Breast epithelium (tissue), 4 donors: ENCODE data around the gene NOS1AP. TPM values are rescaled to one million over a fixed set of nuclear protein-coding genes. Genes with fewer than 3 reads are reported as not detected.

Experiments
- DNase-seq, 2 donors: peaks; one replicate each; pipeline ENCODE4 v3.0.0-alpha.2; 2019; ENCODE audit warnings: low spot score in 2 of 2
- H3K27ac ChIP-seq, 2 donors: fragments of 200-600 bp; sonication (generic) in 1 of 2; one replicate each; pipeline ENCODE4 v1.5.1; 2016 to 2019; ENCODE audit warnings: mild to moderate bottlenecking in 1 of 2
- H3K27me3 ChIP-seq, 2 donors: fragments of 200-600 bp; sonication (generic) in 1 of 2; one replicate each; pipeline versions ENCODE4 v1.5.1 to v1.6.0; 2017 to 2019; ENCODE audit warnings: control low read depth in 1 of 2, mild to moderate bottlenecking in 1 of 2
- H3K36me3 ChIP-seq: fragments of 200-600 bp; one replicate; pipeline ENCODE4 v1.5.1; 2019
- H3K4me1 ChIP-seq, 2 donors: fragments of 200-600 bp; sonication (generic); one replicate each; pipeline ENCODE4 v1.5.1; 2016 to 2019; ENCODE audit warnings: control low read depth in 1 of 2
- H3K4me3 ChIP-seq, 3 donors: fragments of 200-600 bp; sonication (generic); 1 replicate in 2 of 3; 2 replicates in 1 of 3; pipeline ENCODE4 v1.5.1; 2016 to 2019; ENCODE audit warnings: mild to moderate bottlenecking in 3 of 3, moderate library complexity in 2 of 3
- H3K9me3 ChIP-seq, 2 donors: fragments of 200-600 bp; sonication (generic) in 1 of 2; one replicate each; pipeline ENCODE4 v1.5.1; 2016 to 2019; ENCODE audit warnings: control low read depth in 1 of 2
- POLR2A ChIP-seq: fragments of 450-650 bp; IDR thresholded peaks from one replicate; pipeline ENCODE4 v1.6.1; 2016; ENCODE audit warnings: antibody characterized with exemption, mild to moderate bottlenecking, moderate library complexity
- POLR2AphosphoS5 ChIP-seq, 3 donors: sonication (generic); formaldehyde crosslinking; IDR thresholded peaks; one replicate each; pipeline ENCODE4 v1.6.1; 2017; ENCODE audit warnings: antibody characterized with exemption in 3 of 3
- intact Hi-C: fragments of 100-400 bp; cut with DNase I; formaldehyde crosslinking; loops from one replicate; pipeline ENCODE4 v1.15.1; 2023; ENCODE audit warnings: low total_unique reads
- total RNA-seq, 3 donors: library from RNA; depleted of rRNA; stranded (reverse); fragments of >200 nt; gene quantifications; one replicate each; pipeline ENCODE4 v1.1.0, GENCODE V29; 2016
- TF ChIP-seq, protein P1 (sequence below), 3 donors: fragments of 450-650 bp; IDR thresholded peaks; one replicate each; pipeline ENCODE4 v1.5.1; 2016 to 2017; ENCODE audit warnings: antibody characterized with exemption in 3 of 3, mild to moderate bottlenecking in 3 of 3, moderate library complexity in 3 of 3

The NOS1AP gene
- total RNA-seq, 3 donors from 2014 or later, result 2.2 to 17.6 (median 11.8) TPM

DNA sequence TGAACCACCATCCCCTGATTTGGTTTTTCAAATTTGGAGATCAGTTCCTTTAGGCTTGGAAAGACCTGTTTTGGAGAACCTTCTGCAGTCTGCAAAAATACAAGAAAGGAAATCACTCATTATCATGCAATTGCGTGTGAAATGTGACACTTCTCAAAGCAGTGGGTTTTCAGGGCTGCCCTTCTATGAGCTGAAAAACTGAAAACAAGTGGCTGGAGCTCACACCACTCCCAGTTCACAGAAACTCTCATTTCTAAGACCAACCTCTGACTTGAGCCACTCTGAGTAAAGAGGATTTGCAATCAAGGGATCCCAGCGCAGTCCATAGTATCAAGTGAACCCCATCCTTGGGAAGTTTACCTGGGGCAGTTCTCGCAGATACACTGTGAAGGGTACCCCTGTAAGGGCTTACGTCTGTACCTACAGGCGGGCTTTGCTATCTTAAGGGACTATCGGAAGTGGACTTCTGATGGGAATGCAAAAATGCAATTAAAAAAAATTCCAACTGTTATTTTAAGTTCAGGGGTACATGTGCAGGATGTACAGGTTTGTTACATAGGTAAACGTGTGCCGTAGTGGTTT lies 329.6 kb downstream of the NOS1AP start:
- DNase-seq, result no peak
- Histone ChIP-seq H3K27ac (no peak overlapping the region), H3K9me3 (no peaks in the 10 kb centered on the region), H3K4me3 (no peak overlapping the region), H3K27me3 (no peaks in the 10 kb centered on the region), H3K36me3 (no peaks in the 10 kb centered on the region), H3K4me1 (no peaks in the 10 kb centered on the region)
- intact Hi-C loops, result no loop called here
- TF ChIP-seq POLR2A (no peak), POLR2AphosphoS5 (IDR thresholded peaks at IDR 0.05) (no peak)
- TF ChIP-seq, protein P1, sequence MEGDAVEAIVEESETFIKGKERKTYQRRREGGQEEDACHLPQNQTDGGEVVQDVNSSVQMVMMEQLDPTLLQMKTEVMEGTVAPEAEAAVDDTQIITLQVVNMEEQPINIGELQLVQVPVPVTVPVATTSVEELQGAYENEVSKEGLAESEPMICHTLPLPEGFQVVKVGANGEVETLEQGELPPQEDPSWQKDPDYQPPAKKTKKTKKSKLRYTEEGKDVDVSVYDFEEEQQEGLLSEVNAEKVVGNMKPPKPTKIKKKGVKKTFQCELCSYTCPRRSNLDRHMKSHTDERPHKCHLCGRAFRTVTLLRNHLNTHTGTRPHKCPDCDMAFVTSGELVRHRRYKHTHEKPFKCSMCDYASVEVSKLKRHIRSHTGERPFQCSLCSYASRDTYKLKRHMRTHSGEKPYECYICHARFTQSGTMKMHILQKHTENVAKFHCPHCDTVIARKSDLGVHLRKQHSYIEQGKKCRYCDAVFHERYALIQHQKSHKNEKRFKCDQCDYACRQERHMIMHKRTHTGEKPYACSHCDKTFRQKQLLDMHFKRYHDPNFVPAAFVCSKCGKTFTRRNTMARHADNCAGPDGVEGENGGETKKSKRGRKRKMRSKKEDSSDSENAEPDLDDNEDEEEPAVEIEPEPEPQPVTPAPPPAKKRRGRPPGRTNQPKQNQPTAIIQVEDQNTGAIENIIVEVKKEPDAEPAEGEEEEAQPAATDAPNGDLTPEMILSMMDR (IDR thresholded peaks at IDR 0.05), result no peak

DNA sequence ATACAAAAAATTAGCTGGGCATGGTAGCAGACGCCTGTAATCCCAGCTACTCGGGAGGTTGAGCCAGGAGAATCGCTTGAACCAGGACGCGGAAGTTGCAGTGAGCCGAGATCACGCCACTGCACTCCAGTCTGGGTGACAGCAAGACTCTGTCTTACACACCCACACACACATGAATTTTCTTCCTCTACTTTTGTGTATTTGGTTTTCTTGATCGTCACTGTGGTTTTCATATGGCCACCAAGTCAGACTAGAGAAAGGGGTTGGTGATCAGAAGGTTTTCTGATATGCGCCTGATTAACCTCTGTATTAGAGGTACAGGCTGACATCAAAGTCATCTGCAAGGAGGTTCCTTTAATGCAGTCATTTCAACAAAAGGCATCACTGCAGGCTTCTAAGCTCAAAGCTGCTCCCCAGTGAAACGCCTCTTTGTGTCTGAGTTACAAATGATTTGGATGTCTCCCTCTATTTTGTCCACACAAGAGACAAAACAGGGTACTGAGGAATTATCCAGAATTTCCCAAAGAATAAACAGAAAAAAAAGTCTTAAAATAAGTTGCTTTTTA lies 331.4 kb downstream of the NOS1AP start:
- Histone ChIP-seq H3K9me3 (no peaks in the 10 kb centered on the region), H3K27ac (no peak overlapping the region), H3K27me3 (no peaks in the 10 kb centered on the region), H3K4me1 (no peaks in the 10 kb centered on the region), H3K36me3 (no peaks in the 10 kb centered on the region), H3K4me3 (no peak overlapping the region)
- intact Hi-C loops, result loop anchor here (10.0 kb wide), 1 partner anchor 1384 kb away; no protein-coding TSS in a partner anchor
- TF ChIP-seq POLR2AphosphoS5 (IDR thresholded peaks at IDR 0.05) (no peak), POLR2A (no peak)
- TF ChIP-seq, protein P1 (IDR thresholded peaks at IDR 0.05), result no peak
- DNase-seq, result no peak

DNA sequence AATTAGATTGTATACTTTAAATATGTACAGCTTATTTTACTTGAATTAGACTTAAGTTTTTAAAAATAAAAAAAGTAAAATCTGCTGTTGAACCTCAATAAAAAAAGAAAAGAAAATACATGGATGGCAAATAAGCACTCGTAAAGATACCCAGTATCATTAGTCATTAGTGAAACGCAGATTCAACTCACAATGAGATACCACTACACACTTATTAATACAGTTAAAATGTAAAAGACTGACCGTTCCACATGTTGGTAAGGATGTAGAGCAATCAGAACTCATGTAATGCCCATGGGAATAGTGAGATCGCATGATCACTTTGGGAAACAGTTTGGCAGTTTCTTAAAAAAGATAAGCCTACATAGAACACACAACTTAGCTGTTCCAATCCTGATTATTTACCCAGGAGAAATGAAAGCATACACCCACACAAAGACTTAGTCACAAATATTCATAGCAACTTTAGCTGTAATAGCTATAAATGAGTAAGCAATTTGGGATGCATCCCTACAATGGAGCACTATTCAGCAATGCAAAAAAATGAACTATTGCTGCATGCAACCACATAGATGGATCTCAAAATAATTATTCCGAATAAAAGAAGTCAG lies 335.2 kb downstream of the NOS1AP start:
- no peak overlapping the region for H3K4me3 ChIP-seq
- H3K27ac ChIP-seq, result no peak overlapping the region
- no peaks in the 10 kb centered on the region for H3K9me3 ChIP-seq
- no peaks in the 10 kb centered on the region for H3K27me3 ChIP-seq
- no peaks in the 10 kb centered on the region for H3K4me1 ChIP-seq
- TF ChIP-seq POLR2A (no peak), POLR2AphosphoS5 (IDR thresholded peaks at IDR 0.05) (no peak)
- TF ChIP-seq, protein P1 (IDR thresholded peaks at IDR 0.05), result no peak
- DNase-seq, result no peak
- no peaks in the 10 kb centered on the region for H3K36me3 ChIP-seq
- intact Hi-C loops, result loop anchor here (10.0 kb wide), 1 partner anchor 1380 kb away; no protein-coding TSS in a partner anchor

DNA sequence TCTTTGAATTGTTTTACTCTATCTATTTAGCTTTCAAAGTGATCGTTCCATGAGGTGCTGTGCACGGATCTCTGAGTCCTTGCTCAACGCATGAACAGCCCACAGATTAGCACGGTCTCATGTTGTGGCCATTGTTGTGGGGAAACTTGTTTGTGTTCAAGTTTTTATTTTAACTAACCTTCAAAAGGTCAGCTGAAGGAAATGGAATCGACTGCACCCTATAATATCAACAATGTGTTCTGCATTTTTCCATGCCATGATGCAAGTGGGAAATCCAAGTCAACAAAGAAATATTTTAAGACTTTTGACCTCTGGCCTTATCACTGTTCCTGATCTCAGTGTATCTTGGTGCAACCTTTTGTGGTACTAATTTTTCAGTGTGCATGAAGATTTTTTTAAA lies 336.3 kb downstream of the NOS1AP start:
- H3K27me3 ChIP-seq, result no peaks in the 10 kb centered on the region
- H3K27ac ChIP-seq, result no peak overlapping the region
- TF ChIP-seq POLR2AphosphoS5 (IDR thresholded peaks at IDR 0.05), result no peak
- TF ChIP-seq, protein P1 (IDR thresholded peaks at IDR 0.05), result no peak
- no peak for TF ChIP-seq POLR2A
- no peak overlapping the region for H3K4me3 ChIP-seq
- no peak for DNase-seq
- intact Hi-C loops, result loop anchor here (10.0 kb wide), 1 partner anchor 1379 kb away; no protein-coding TSS in a partner anchor
- H3K9me3 ChIP-seq, result no peaks in the 10 kb centered on the region
- no peaks in the 10 kb centered on the region for H3K36me3 ChIP-seq
- H3K4me1 ChIP-seq, result no peaks in the 10 kb centered on the region

DNA sequence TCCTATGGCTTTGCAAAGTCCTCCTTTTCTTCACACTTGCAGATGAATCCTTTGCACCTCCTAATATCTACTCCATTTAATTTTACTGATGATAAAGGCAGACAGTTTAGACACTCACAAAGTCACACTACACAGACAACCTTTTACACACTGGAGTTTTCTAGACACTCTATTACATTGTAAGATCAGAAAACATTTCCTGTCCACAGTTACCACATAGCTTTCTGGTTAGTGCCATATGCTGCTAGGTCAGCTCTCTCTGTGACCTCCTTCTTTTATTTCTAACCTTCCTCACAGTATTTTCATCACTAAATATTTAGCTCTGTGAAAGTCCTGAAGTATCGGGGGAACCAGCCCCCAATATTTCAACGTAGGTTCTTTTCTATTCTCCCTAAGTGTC lies 337.3 kb downstream of the NOS1AP start:
- no peak for DNase-seq
- intact Hi-C loops, result loop anchor here (10.0 kb wide), 1 partner anchor 1378 kb away; no protein-coding TSS in a partner anchor
- Histone ChIP-seq H3K9me3 (no peaks in the 10 kb centered on the region), H3K4me1 (no peaks in the 10 kb centered on the region), H3K36me3 (no peaks in the 10 kb centered on the region), H3K4me3 (no peak overlapping the region), H3K27ac (no peak overlapping the region), H3K27me3 (no peaks in the 10 kb centered on the region)
- TF ChIP-seq POLR2AphosphoS5 (IDR thresholded peaks at IDR 0.05) (no peak), POLR2A (no peak)
- TF ChIP-seq, protein P1 (IDR thresholded peaks at IDR 0.05), result no peak
